Glomerular endothelial cell (primary cell): ENCODE measurements around the gene ITIH5. TPM values are rescaled to one million over a fixed set of nuclear protein-coding genes. Genes with fewer than 3 reads are reported as not detected.

ENCODE experiments used
- DNase-seq: peaks from one replicate; pipeline ENCODE4 v3.0.0-alpha.2; 2011; ENCODE audit warnings: low read depth, low spot score; ENCODE audit errors: extremely low read depth
- total RNA-seq: library from RNA; depleted of rRNA; stranded (reverse); fragments of >200 nt; gene quantifications from 2 replicates; pipeline ENCODE4 v1.2.3, GENCODE V29; 2015

ITIH5 gene
- total RNA-seq, 1 donor from 2014 or later, result 0.35 TPM

DNA sequence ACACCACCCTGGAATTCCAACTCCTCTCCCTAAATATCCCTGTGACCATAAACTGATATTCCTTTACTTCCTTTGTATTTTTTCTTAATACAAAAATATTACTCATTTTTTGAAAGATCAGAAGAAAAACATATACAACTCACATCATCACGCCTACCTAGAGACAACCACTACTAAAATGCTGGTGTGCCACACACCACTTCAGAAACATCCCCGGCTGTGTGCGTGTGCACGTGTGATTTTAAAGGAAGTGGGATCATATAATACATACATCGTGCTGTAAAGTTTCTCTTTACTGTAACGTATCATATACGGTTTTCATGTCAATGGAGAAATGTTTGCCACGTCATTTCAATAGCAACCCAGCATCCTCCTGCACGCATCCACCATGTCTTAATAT is 76.5 kb downstream of the ITIH5 start:
- no peak for DNase-seq

DNA sequence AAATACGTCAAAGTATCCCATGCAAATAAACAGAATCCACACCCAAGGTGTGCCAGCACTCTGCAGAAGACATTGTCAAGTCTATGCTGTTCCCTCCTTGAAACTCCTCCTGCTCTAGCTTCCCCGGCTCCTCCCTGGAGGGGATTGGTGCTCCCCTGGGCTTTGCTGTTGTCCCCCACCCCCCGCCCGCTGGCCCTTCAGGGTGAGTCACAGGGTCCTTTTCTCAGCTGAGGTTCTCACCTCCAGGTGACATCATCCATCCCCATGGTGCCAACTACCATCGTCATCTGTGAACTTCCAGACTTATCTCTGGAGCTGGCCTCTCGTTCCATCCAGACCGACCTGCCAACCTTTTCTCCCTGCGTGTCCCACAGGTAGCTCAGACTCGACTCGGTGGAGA is 77.0 kb downstream of the ITIH5 start:
- DNase-seq, result no peak

DNA sequence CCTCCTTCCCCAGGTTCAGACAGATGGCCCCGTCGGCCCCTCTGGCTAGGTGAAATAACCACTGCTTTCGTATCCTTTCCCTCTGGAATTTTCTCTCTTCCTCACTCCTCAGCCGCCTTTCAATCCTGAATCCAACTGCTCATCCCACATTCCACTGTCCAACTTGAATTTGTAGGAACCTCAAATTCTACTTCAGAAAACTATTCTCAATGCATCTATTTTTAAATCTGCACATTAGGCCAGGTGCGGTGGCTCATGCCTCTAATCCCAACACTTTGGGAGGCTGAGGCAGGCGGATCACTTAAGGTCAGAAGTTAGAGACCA is 78.9 kb downstream of the ITIH5 start:
- no peak for DNase-seq

DNA sequence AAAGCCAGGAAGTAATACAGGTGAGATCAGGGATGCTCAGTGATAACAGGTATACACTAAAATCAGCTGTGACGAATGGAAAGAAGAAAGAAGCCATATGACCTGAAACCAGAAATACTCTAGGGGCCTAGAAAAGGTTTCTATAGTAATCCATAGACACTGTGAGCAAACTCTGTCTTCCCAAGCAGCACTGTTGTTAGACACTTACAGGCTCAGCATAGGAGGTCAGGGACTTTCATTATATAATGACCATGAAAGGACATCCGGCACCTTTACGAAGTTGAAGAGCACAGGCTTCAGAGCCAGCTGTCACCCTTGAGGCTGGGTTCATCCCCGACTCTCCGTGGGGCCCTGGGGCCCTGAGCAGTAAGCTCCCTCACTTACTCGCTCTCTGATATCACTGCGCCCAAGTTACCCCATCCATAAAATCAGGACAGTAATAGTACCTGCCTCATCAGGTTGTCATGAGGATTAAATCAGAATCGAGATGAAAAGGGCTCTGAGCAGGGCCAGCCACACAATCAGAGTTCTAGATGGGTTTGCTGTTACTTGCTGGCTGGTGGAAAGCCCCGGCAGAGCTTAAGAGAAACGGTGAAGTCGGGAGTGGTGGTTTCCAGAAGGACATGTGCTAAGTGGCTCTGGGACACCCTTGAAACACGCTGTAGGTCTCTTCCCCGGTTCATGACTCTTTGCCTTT is 79.5 kb downstream of the ITIH5 start:
- no peak for DNase-seq

DNA sequence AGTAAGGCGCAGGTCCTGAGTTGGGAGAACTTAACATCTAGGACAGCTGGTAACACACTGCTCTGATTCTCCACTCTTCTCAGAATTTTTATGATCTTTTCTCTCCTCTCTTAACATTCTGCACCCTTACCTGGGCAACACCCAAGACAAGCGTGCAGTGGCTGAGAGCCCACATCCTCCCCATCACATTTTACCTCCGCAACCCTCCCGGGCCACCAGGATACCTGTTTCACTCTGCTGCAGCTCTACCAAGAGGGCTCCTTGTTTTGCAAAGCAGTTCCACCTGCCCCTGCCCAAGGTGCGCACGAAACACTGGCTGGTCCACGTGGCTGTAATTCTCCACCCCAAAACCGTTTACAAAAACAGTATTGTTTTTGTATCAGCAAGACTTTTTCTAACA is 81.5 kb downstream of the ITIH5 start:
- no peak for DNase-seq

DNA sequence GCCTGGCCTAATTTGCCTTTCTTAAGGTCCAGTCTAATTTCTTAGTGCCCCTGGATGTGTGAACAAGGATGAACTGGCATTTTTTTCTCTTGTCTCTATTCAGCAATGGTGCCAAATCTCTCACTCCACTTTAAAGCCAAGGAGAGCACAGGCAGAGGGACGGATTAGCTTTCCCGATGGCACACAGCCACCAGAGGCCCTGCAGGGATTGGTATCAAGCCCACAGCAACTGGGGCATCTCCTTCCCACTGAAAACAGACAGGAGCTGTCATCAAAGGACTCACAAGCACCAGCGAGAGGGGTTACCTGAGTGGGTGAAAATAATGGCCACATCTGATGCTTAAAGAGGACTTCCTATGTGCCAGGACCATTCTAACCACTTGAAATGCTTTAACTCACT is 83.1 kb downstream of the ITIH5 start:
- no peak for DNase-seq

DNA sequence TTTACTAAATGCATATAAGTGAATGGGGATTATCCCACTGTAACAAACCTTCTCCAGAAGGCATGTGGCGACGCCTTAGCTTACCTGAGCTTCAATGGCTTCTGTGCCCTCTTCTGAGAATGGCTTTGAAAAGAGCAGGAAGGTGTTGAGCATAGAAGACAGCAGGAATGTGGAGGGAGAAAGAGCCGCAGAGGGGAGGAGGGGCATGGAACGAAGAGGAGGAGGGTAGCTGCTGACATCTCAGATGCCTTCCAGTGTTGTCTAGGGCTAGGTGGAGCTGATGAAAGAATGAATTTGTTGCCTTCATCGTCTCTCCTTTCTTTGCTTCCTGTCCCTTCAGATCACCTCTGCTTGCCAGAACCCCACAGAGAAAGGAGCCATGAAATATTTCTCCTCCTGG is 86.2 kb downstream of the ITIH5 start:
- no peak for DNase-seq

DNA sequence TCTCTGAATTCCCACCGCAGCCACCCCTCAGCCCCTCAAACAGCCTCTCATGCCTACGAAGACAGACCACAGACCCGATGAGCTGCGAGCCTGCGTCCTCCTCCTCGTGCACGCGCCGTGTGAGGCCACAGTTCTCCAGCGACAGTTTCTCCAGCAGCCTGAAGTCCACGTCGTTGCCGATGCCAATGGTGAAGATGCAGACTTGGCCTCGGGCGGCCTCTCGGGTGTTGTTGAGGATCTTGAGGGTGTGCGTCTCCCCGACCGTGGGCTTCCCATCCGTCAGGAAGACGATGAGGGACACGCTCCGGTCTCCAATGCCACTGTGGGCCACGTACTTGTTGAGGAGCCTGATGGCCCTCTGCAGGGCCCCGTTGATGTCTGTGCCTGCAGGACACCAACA is 87.1 kb downstream of the ITIH5 start:
- DNase-seq, result no peak

DNA sequence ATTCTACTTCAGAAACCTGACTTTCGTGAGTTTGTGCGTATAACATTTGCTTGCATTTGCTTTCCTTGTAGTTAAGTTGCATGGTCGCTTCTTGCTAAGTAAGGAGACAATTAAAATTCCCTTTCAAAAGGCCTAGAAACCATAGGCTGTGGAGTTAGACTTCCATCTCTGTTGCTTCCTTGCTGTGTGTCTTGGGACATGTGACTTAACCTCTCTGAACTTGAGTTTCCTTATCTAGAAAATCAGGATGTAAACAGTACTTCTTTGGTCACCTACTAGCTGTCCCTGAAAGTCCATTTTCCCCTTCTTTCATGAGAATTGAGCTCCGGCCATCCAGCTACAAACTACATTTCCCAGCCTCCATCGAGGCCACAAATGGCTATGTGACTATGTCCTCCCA is 89.2 kb downstream of the ITIH5 start:
- DNase-seq, result no peak

DNA sequence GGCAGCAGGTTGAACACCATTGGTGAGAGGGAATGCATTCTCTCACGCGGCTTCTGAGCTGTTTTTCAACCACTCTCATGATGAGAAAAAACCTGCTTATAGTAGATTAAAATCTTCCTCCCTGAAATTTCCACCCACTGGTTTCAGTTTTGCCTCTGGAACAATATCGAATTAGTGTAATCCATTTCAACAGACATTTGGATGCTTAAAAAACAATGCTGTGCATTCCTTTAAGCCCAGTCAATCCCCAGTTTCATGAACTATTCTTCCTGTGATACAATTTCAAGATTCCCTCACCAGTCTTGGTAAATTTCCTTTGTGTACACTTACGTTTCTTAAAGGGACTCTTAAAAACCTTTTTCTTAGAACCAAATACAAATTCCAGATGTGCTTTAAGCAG is 89.6 kb downstream of the ITIH5 start:
- no peak for DNase-seq

GRCh38 chr10:7576340-7576739 is 90.4 kb downstream of the ITIH5 start:
- no peak for DNase-seq

DNA sequence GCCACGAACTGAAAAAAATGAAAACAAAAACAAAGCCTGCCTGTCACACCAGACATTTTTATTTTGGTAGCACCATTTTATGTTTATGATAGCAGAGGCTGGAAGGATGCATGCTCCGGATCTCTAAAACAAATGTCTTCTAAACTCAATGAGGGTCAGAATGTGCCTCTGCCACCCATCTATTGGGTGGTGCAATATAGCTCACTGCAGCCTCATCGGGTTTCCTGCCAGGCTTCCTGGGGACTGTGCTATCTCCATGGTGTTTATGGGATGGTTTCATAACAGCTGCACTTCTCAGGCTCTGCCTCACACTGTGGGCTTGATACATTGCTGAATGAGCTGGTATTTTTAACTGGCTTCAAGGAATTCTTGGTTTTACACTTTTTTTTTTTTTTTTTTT is 94.4 kb downstream of the ITIH5 start:
- DNase-seq, result no peak

DNA sequence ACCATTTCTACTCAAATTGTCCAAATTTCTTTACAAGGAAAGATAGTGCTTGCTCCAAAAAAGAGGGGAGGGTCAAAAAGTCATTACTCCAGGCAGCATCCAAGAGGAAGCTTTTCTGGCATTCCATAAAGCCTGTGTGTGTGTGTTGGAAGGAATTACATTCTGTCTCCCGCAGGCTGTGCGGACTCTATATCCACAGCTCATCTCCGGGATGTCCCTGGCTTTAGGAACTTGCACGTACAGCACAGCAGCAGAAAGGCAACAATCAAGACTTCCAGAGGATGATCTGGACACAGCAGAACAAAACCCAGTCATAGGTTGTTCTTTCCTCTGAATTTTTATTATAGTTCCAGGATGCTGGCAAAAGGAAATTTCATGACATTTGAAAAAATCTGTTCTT is 94.8 kb downstream of the ITIH5 start:
- DNase-seq, result no peak

DNA sequence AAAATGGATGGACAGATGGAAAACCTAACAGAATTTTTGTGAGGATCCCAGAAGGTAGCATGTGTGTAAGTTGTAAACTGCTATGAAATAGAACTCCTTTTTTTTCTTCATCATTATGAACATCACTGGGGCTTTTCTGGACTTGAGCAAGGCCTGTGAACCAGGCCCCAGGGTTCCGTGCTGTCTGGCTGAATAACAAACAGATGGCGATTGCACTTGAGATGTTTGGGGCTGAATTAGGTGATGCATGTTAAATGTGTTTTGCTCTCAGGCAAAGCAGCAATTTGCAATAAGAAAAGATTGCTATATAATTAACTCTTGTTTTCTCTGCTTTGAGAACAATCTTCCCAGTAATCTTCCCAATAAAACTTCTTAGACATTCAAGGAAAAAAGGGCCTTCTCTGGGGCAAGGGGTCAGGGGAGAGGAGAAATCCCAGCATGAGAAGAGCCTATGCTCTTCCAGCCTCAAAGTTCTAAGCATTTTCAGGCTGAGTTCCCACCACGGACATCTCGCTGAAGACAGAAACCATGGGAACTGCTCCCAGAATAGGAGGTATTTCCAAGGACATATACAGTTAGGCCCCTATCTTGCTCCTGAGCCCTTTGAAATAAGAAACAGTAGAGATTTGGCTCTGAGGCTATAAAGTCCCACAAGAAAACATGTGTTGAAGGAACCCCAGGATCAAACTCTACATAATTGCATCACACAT is 98.7 kb downstream of the ITIH5 start:
- DNase-seq, result no peak

GRCh38 chr10:7566891-7567290 is 99.9 kb downstream of the ITIH5 start:
- no peak for DNase-seq

- no peak for DNase-seq
Observed at GRCh38 chr10:7565871-7566270, 100.9 kb downstream of the ITIH5 start.

- no peak for DNase-seq
Observed at GRCh38 chr10:7563770-7564169, 103.0 kb downstream of the ITIH5 start.

GRCh38 chr10:7563368-7563767 is 103.4 kb downstream of the ITIH5 start:
- DNase-seq, result no peak

- DNase-seq, result no peak
Observed at GRCh38 chr10:7561985-7562384, 104.8 kb downstream of the ITIH5 start.

- DNase-seq, result no peak
Observed at GRCh38 chr10:7561216-7561893, 105.4 kb downstream of the ITIH5 start.

DNA sequence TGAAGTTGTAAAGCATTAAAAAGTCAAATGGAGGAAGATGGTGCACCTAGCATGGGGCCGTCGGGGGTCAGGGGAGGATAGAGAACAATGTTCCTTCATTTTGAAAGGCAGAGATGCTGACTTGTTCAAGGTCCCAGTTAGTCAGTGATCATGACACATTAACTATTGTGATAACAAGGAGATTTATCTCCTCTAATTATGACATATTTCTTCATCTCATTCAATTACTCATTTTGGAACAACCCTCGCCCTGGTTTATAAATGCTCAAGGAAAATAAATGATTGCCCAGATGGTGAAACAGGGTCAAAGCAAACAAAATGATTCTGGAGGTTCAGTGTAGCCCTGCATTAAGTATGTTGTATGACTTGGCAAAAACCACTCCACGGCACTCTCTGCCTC is 106.2 kb downstream of the ITIH5 start:
- DNase-seq, result no peak

GRCh38 chr10:7559386-7559785 is 107.4 kb downstream of the ITIH5 start:
- no peak for DNase-seq
